GM12878 (cell line): ENCODE data around the gene PRR16. TPM values are rescaled to one million over a fixed set of nuclear protein-coding genes. Genes with fewer than 3 reads are reported as not detected.

Source experiments
- BACH1 ChIP-seq: fragments of 450-650 bp; IDR thresholded peaks from 2 replicates; pipeline ENCODE4 v1.6.1; 2017; ENCODE audit warnings: mild to moderate bottlenecking, borderline replicate concordance
- IKZF2 ChIP-seq, 2 experiments: fragments of 450-650 bp; IDR thresholded peaks; 2 replicates each; pipeline ENCODE4 v1.6.1; 2017; ENCODE audit warnings: mild to moderate bottlenecking in 2 of 2, moderate library complexity in 2 of 2
- JUNB ChIP-seq: IDR thresholded peaks from 2 replicates; pipeline ENCODE4 v1.6.1; 2016; ENCODE audit warnings: antibody characterized with exemption, mild to moderate bottlenecking
- KAT2A ChIP-seq: conservative IDR thresholded peaks from 2 replicates; pipeline ENCODE4 v1.6.1; 2011; ENCODE audit warnings: low read depth, low read length; ENCODE audit not compliant: control insufficient read depth
- TCF7 ChIP-seq: IDR thresholded peaks from 2 replicates; pipeline ENCODE4 v1.6.1; 2014; ENCODE audit warnings: antibody characterized with exemption, borderline replicate concordance
- ZNF207 ChIP-seq: fragments of 450-650 bp; IDR thresholded peaks from 2 replicates; pipeline ENCODE4 v1.6.1; 2014; ENCODE audit warnings: antibody characterized with exemption, mild to moderate bottlenecking, borderline replicate concordance
- ZNF384 ChIP-seq: IDR thresholded peaks from 2 replicates; pipeline ENCODE4 v1.6.1; 2012; ENCODE audit warnings: low read depth, mild to moderate bottlenecking, low read length, improper control_type of control experiment, borderline replicate concordance
- polyA plus RNA-seq, 11 experiments: library from polyadenylated mRNA; depleted of rRNA in 4 of 11; unstranded in 6 of 11; stranded (reverse) in 5 of 11; fragments of >200 nt; fragmentation: Nextera tagmentation in 4 of 11; fragmentation: Illumina TruSeq in 1 of 11; extraction: Ambion mirVana in 4 of 11; extraction: Trizol in 1 of 11; gene quantifications; 1 replicate in 1 of 11; 2 replicates in 10 of 11; pipeline versions ENCODE4 v1.2.1 to v1.2.3, GENCODE V29; 2011 to 2016; ENCODE audit warnings: inconsistent platforms in 2 of 11, missing spikeins in 2 of 11, low read depth in 1 of 11
- total RNA-seq, 4 experiments: library from RNA; depleted of rRNA in 3 of 4; stranded (reverse); fragments of >200 nt in 3 of 4; fragmentation: Illumina TruSeq in 1 of 4; extraction: Trizol in 1 of 4; gene quantifications; 2 replicates each; pipeline versions ENCODE4 v1.2.1 to v1.2.3, GENCODE V29; 2013 to 2021
- TF ChIP-seq, protein P1 (sequence below), 3 experiments: IDR thresholded peaks in 2 of 3; conservative IDR thresholded peaks in 1 of 3; 2 replicates each; pipeline ENCODE4 v1.5.1; 2011; ENCODE audit warnings: low read depth in 3 of 3, low read length in 3 of 3, mild to moderate bottlenecking in 3 of 3, control low read depth in 2 of 3, moderate library complexity in 2 of 3, inconsistent platforms in 1 of 3, mixed read lengths in 1 of 3; ENCODE audit not compliant: control insufficient read depth in 2 of 3, insufficient read depth in 1 of 3; ENCODE audit errors: extremely low read depth in 1 of 3
- TF ChIP-seq, protein P2 (sequence below): IDR thresholded peaks from 2 replicates; pipeline ENCODE4 v1.6.1; 2011; ENCODE audit warnings: low read depth, mild to moderate bottlenecking, low read length, moderate library complexity, borderline replicate concordance; ENCODE audit errors: extremely low read depth
- TF ChIP-seq, protein P3 (sequence below): fragments of 450-650 bp; IDR thresholded peaks from 2 replicates; pipeline ENCODE4 v1.6.1; 2017; ENCODE audit warnings: mild to moderate bottlenecking, low read depth, inconsistent platforms; ENCODE audit not compliant: poor library complexity, severe bottlenecking

PRR16 gene
- total and polyA plus RNA-seq, 10 of the 15 experiments (the other 5 are each of a cell fraction or from before 2014, with no cell fraction given): not detected

DNA sequence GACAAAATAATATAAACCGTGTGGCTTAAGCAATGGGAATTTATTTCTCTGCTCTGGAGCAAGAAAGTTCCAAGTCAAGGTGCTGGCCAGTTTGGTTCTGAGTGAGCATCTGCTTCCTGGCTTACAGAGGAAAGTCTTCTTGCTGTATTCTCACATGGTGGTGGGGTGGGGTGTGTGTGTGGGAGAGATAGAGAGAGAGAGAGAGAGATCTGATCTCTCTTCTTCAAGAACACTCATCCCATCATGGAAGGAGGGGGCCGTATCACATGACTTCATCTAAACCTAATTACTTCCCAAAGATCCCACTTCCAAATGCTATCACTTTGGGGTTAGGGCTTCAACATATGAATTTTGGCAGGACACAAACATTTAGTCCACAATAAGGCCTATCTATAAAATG, 91.2 kb downstream of the PRR16 start (continued):
- TF ChIP-seq, protein P1, sequence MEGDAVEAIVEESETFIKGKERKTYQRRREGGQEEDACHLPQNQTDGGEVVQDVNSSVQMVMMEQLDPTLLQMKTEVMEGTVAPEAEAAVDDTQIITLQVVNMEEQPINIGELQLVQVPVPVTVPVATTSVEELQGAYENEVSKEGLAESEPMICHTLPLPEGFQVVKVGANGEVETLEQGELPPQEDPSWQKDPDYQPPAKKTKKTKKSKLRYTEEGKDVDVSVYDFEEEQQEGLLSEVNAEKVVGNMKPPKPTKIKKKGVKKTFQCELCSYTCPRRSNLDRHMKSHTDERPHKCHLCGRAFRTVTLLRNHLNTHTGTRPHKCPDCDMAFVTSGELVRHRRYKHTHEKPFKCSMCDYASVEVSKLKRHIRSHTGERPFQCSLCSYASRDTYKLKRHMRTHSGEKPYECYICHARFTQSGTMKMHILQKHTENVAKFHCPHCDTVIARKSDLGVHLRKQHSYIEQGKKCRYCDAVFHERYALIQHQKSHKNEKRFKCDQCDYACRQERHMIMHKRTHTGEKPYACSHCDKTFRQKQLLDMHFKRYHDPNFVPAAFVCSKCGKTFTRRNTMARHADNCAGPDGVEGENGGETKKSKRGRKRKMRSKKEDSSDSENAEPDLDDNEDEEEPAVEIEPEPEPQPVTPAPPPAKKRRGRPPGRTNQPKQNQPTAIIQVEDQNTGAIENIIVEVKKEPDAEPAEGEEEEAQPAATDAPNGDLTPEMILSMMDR (IDR thresholded peaks at IDR 0.05 in 2 of 3, conservative IDR thresholded peaks at IDR 0.05 in 1 of 3; ENCODE audit: control insufficient read depth in 2 of 3, extremely low read depth in 1 of 3, insufficient read depth in 1 of 3, low read depth in 3 of 3, low read length in 3 of 3): no peak
- TF ChIP-seq, protein P2, sequence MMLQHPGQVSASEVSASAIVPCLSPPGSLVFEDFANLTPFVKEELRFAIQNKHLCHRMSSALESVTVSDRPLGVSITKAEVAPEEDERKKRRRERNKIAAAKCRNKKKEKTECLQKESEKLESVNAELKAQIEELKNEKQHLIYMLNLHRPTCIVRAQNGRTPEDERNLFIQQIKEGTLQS: no peak
- TF ChIP-seq BACH1 (no peak), KAT2A (no peak), JUNB (no peak), ZNF207 (no peak), TCF7 (no peak), ZNF384 (no peak), IKZF2 (IDR thresholded peaks at IDR 0.05) (no peak)
- TF ChIP-seq, protein P3, sequence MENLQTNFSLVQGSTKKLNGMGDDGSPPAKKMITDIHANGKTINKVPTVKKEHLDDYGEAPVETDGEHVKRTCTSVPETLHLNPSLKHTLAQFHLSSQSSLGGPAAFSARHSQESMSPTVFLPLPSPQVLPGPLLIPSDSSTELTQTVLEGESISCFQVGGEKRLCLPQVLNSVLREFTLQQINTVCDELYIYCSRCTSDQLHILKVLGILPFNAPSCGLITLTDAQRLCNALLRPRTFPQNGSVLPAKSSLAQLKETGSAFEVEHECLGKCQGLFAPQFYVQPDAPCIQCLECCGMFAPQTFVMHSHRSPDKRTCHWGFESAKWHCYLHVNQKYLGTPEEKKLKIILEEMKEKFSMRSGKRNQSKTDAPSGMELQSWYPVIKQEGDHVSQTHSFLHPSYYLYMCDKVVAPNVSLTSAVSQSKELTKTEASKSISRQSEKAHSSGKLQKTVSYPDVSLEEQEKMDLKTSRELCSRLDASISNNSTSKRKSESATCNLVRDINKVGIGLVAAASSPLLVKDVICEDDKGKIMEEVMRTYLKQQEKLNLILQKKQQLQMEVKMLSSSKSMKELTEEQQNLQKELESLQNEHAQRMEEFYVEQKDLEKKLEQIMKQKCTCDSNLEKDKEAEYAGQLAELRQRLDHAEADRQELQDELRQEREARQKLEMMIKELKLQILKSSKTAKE: no peak
